Dermis microvascular lymphatic vessel endothelial cell (primary cell): ENCODE data around the gene SCRT2. TPM values are rescaled to one million over a fixed set of nuclear protein-coding genes. Genes with fewer than 3 reads are reported as not detected.
A peak's percentile ranks its signal among the peaks of the same experiment; 100 is the strongest.

ENCODE experiments used
- DNase-seq, 2 donors: peaks; one replicate each; pipeline versions ENCODE4 v3.0.0 to v3.0.0-alpha.2; 2010; ENCODE audit warnings: low read depth in 2 of 2
- total RNA-seq: library from RNA; depleted of rRNA; stranded (reverse); fragments of >200 nt; gene quantifications from 2 replicates; pipeline ENCODE4 v1.2.1, GENCODE V29; 2014

Gene SCRT2
- total RNA-seq, 1 donor from 2014 or later: not detected

DNA sequence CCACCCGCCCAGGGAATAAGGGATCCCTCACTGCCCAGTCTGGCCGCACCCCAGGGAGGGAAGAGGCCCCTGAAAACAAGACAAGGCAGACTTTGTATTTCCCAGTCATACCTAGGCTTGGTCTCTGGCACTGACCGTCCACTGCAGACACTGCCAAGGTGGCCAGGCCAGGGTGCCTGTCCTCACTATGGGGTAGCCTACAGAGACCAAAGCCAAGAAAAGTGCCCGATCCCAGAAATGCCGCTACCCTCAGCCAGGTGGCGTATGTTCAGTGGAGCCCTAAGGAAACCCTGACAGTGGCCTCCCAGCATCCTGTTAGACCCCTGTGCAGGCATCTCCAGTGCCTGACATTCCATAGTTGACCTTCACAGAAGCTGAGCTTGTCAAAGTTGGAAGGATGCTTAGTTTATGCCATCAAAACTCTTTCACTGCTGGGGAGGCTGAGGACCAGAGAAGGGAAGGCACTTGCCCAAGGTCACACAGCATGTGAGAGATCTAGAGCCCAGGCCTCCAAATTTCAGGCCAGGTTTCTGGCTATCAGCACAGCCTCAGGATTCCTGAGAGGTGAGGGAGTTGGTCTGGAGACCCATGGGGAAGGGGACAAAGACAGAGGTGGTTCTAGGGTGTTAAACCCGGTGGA is 2.5 kb downstream of the SCRT2 start:
- DNase-seq: no peak

DNA sequence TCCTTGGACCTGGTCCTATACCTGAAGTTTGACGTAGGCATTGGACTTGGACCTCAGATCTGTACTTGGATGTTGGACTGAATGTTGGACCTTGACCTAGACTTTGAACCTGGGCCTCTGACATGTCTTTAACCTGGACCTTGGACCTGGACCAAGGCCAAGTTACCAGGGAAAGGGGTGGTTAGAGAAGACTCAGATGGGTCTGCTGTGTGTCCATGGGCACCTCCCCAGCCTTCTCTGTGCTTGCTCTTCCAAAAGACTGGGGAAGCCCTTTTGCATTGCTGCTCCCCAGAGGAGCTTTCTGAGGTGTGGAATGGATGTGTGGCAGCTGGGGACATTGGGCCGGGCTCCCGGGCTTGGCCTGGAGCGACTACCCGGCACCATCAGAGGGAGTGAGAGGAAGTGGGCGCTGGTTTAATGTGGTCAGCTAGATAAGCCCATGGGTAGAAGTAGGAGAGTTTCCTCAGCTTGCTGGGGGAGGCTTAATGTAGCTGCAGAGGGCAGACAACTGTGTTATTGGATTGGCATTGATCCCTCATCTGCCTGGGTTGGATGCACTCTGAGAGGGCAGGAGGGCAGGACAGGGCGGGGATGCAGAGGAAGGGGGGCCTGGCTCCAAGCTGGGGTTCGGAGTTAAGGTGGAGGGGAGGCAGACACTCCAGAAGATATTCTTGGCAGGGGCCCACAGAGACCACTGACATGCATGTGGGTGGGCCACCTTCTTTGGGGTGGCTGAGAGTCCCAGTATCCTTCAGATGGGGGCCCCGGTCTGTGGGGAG is 4.2 kb downstream of the SCRT2 start:
- DNase-seq: no peak

DNA sequence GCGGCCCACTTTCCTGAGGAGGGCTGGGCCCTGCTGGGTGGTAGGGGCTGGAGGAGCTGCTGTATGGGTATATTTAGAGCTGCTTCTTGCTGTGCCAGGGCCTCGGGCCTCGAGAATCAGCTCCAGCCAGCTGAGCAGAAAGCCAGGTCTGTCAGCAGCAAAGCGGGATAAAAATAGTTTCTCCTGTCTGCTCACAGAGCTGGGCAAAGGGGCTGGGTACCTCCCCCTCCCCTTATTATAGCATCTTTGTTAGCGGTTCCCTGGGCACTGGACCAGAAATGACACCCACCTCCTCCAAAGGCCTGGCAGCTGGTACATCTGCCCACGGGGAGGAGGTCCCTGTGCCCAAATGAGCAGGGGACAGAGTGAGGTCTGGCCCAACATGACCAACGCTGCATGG is 6.0 kb downstream of the SCRT2 start:
- no peak for DNase-seq

DNA sequence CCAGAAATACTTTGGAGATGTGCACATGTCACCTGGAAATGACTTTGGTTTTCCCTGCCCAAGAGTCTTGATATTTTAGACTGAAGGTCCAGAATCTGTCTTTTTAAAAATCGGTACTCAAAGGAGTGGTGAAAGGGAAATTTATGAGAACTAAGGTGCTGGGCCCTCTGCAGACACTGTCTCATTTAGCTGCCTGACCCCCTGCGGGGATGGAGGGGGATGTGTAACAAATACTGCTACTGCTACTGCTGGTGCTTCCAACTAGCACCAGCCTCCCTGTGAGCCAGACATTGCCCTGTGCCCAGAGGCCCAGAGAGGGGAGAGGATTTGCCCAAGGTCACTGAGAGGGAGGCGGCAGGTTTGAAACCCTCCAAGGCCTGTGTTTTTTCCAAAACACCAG is 7.0 kb downstream of the SCRT2 start:
- DNase-seq: no peak

DNA sequence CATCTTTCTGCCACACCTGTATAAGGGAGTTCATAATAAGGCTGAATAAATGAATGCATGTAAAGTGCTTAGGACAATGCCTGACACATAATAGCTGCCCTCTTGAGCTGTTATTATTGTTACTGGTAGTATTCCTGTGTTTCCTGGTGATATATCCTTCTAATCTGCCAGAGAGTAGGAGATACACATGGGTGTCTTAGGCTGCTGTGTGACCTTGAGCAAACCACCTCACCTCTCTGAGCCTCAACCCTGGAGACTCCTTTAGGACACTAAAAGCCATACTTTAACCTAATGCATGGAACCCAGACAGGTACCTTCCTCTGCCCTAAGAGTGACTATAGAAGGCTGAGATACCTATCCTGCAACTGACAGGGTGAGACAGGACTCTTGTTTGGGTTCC is 7.6 kb downstream of the SCRT2 start:
- DNase-seq: no peak

DNA sequence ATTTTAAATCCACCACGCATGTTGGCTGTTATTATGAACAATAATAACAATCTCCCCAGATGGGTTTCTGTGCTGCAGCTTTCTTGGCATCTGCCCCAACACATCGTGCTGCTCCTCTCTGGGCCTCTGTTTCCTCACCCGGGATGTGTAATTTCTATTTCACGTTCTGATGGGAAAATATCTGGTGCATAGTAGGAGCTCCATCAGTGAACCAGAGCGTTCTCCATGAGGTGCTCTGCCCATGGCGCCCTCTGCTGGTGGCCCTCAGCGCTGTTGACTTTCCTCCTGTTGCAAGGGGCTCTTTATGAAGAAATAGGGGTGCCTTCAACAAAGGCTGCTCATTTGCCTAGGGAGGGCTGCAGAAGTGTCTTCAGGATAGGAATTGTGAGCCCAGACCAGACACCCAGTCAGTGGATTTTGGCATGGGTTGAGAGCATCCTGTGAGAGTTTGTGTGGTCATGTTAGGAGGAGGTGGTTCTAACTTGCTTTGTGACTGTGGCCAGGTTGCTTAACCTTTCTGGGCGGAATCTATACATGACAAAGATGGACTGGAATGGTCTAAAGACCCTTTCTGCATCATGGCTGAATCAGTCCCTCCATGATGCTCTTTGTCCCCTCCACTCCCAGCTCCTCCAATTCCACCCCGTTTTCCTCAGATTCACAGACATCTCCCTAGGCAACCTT is 8.1 kb downstream of the SCRT2 start:
- DNase-seq: peak; percentile 9 to 58

DNA sequence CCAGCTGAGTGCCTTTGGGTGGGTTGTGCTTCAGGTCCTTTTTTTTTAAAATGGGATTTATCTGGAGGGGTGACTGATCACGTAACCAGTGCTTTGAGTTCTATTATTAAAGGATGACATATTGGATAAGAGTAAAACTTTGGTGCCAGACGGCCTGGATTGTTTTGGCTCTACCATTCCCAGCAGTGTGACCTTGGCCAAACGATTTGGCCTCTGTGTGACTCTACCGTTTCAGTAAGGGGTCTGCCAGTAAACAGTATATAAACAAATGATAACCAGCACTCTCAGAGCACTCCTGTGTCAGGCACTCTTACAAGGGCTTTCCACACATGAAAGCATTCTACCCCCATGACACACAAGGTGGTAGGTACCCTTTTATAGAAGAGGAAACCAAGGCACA is 8.7 kb downstream of the SCRT2 start:
- DNase-seq: no peak

DNA sequence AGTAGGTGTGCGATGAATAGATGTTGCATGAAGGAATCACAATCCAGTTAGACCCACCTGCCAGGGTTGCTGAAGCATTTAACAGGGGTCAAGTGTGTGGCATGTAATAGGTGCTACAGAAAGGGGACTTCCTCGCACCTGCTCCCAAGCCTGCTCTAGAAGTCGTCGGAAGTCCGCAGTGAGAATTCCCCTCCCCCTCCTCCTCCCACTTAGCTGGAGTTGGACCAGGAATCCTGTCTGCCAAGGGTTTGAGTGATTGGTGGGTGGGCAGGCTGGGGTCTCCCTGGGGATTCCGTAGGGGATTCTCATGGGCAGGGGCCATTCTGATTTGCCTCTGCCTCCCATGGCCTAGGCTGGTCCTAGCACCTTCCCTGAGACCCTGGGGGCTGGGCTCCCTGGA is 10.3 kb downstream of the SCRT2 start:
- DNase-seq: no peak

DNA sequence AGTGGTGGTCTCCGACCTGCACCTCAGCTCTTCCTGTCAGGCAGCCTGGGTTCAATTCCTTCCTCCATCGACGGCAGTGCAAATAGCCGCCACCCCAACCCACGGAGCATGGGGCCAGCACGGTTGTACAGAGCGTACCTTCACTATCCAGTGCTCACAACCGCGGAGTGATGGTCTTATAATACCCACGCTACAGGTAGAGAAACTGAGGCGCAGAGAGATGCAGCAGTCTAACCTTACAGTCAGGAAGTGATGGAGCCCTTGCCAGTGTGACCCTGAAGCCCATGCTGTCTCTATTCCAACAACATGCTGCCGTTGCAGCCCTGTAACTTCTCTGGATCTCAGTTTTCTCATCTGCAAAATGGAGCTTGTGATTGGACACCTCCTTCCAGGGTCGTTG is 11.0 kb downstream of the SCRT2 start:
- no peak for DNase-seq

DNA sequence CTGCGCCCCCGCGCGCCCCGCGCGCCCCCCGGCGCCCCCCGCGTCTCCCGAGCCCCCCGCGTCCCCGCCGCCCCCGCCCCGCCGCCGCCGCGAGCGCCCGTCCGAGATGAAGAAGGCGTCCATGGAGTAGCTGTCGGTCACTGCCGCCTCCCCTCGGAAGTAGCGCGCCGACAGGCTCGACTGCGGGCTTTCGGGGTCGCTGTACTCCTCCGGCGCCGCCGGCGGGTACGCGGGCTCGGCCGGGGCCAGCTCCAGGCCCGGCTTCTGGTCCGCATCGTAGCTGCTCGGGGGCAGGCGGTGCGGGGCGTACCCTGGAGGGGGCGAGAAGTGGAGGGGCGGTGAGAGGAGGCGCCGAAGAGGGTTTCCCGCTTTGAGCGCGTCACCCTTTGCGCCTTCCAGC is 11.5 kb downstream of the SCRT2 start:
- no peak for DNase-seq

DNA sequence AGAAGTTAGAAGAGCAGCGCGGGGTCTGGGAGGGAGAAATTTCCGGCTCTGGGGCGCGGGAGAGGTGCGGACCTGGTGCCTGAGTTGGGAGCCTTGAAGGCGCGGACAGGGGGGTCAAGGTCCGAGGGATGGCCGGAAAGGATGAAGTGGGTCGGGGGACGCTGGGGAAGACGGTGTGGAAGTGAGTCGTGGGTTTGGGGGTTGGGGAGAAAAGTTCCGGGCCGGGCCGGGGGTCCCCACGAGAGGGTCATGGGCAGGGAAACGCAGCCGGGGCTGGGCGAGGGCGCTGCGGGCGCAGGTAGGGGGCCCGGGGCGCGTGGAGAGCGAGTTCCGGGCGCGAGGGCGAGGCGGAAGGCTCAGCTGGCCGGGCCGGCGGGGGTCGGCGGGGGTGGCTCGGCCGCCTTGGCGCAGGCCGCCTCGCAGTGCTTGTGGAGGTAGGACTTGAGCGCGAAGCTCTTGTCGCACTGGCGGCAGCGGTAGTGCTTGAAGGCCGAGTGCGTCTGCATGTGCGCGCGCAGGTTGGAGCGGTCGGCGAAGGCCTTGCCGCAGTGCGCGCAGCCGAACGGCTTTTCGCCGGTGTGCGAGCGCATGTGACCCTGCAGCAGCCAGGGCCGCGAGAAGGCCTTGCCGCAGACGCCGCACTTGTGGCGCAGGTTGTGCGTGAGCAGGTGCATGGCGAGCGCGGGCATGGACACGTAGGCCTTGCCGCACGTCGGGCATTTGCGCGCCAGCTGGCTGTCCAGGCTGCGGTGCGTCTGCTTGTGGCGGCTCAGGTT is 12.1 kb downstream of the SCRT2 start:
- DNase-seq: peak in 1 of 2 donors; percentile 22

DNA sequence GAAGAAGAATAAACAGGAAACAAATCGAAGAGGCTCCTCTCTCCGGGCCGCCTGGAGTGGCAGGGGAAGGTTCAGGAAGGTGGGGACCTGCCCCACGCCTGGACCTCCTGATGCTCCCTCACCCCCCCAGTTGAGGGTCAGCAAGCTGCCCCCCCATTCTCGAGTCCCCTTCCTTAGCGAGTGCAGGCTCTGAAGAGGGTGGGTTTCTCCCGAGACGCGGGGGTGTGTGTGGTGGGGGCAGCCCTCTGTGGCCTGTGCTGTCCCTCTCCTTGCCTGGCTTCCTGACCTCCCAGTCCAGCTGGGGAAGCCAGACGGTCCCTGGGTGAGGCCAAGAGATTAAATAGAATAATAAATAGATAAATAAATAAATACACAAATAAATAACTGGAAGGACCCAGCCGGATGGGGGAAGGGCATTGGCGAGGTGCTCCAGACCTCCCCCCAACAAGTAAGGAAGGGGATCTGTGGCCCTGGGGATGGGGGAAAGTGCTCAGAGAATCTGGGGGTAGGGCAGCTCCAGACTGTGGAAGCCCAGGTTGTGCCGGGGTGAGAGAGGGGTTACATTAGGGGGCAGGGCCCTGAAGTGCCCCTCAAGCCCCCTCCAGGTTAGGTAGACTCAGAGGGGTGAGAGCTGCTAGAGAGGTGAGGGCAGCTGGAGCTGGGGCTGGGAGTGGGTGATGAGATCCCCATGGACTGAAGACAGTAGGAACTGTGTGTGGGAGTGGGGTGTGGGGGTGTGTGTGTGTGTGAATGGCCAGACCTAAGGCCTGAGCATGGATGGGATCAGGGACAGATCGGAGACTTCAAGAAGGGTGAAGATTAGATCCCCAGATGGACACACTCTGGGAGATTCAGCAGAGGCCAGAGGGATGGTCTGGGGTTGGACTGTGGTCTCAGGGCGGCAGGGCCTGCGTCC is 13.1 kb downstream of the SCRT2 start:
- DNase-seq: no peak

DNA sequence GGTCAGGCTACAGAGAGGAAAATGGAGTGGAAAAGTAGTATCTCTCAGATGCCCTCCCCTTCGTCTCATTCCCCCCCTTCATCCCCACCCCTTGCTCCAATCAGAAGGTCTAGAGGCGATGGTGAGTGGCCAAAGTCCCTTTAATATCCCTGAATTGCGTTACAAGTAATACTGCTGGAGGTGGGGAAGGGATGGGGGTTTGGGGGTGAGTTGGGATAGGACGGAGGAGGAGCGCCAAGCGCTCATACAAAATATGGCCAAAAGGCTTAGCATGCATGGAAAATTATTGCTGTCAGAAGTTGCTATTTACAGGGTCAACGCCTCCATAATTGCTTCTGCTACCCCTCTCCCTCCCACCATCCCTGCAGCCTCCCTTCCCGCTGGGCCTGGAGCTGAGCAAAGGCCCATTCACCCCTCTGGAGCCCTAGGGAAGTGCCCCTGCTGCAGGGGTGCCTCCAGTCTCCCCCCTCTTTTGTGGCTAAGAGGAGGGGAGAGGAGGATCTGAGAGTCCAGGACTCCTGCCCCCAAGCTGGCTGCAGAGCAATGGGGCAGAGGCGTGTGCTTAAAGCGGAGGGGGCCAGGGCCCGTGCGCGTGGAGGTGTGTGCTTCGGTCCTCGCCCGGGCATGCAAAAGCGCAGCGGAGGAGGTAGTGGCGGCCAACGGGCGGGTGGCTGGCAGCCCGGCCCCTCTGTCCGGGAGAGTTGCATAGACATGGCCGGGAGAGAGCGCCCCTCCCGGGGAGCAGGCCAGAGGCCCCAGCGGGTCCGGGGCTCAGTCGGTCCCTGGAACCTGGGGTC is 13.9 kb downstream of the SCRT2 start:
- DNase-seq: no peak

DNA sequence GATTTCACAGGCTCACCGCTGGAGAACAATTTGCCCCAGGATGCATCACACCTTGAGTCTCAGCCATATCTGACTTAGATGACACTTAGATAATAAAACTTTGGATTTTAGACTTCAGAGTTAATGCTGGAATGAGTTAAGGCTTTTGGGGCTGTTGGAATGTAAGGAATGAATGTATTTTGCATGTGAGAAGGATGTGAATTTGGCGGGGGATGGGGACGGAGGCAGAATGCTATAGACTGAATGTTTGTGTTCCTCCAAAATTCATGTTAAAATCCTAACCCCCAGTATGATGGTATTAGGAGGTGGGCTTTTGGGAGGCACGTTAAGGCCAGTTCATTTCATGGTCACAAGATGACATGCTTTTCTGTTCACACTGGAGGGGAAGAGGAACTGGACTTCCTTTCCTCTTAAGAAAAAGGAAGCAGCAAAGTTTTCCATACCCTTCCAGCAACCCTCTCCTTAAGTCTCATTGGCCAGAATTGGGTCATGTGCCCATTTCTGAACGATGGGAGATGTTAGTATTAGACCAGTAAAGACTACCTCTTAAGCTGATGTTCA is 16.8 kb downstream of the SCRT2 start:
- DNase-seq: no peak

DNA sequence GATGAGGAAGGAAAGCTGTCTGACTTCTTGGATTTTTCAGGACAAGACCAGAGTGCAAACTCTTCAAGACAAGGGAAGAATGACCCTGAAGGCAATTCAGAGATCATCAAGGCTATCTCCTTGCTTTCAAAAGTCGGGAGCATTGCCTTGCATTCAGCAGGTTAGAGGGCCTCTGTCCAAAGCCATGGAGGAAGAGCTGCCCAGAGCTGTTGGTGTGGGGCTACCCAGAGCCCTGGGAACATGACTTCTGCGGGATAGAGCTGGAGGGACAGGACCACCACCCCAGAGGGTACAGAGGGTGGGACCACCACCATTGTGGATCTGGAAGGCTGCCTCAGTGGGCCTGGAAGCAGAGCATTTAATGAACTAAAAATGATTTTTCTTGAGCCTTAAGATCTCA is 17.4 kb downstream of the SCRT2 start:
- no peak for DNase-seq

DNA sequence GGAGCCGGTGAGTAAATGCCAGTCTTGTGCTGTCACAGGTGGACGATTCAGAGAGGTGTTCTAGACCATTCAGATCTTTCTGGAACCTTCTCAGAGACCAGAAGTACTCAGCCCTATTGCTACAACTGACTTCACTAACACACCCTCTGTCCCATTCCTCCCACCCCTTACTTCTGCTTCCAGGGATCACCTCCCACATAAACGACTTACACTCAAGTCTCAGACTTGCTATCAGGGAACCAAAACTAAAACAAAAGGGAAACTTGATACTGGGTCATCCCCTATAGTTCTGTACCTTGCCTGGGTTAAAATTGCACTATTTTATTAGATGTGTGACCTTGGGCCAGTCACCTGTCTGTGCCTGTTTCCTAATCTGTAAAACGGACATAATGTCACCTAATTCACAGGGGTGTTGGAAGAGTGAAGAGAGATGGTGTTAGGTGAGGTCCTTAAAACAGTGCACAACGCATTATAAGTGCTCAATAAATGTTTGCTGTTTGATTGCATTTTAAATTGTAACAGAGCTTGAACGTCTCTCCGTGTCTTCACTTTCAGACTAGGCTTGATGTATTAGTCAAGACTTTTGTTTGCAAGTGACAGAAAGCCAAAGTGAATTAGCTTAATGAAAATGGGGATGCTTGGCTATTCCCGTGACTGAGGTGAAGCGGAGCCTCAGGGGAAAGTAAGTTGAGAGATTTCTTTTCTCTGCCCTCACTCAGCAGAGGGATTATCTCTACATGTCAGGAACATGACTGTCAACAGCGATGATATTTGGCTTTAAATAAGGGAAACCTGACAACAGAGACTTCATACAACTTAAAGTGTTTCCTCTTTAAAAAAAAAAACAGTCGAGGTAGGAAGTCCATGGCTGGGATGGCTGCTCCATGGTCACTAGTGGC is 19.6 kb downstream of the SCRT2 start:
- no peak for DNase-seq

DNA sequence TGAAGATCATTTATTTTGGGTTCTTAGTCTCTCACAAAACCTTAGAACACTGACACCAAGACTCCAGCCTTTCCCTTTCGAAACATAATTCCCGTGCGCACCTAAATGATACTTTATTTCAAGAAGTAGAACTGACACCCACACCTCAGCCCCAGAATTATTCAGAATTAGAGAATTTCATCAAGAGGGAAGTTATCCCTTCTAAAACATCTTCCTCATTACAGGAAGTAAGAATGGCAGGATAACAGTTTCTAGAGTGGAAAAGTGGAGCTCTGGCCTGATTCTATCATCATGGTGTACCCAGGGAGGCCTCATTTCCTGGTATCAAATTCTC is 21.2 kb downstream of the SCRT2 start:
- no peak for DNase-seq

DNA sequence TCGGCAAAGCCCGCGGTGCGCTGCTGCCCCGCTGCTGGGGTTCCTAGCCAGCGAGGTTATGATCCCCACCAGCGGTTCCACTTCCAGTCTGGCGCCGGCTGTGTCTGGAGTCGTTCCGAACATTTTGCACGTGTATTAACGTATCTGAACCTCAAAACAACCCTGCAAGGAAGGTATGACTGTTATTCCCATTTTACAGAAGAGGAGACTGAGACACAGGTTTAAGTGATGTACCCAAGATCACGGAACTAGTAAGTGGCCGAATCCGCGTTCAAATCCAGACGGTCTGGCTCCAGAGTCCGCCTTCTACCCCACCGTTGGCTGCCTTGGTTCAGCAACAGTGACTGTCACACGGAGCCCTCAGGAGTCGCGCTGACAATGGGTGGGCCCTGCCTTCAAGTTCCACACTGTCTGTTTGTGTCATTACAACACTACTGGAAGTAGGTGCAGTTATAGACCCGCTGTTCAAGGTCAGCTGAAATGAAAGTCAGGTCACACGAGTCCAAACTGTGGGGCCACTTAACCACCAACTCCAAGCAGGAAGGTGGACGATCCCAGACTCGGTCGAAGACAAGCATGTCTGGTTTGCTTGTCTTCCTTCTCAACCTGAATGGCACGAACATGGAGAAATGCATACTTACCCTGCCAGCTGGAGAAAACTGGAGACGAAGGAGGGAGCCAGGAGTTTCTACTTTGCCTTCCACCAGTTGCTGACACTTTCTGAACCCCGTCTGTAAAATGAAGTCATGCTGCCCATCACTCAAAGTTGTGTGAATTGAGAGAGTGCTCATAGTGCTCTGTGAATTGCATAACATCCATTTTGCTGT is 21.8 kb downstream of the SCRT2 start:
- DNase-seq: no peak
